Measurements from ENCODE around the gene FADS2. TPM values are rescaled to one million over a fixed set of nuclear protein-coding genes. Genes with fewer than 3 reads are reported as not detected.

Gene FADS2
- total RNA-seq, 4 donors from 2014 or later = 17.6 to 40.0 (median 33.4) TPM

GRCh38 chr11:61897387-61898246, 69.5 kb downstream of the FADS2 start:
- H3K9me3 ChIP-seq = no peaks in the 10 kb centered on the region
- TF ChIP-seq POLR2AphosphoS5 (IDR thresholded peaks at IDR 0.05) = no peak
- TF ChIP-seq CTCF (IDR thresholded peaks at IDR 0.05) = peak in 3 of 4 experiments; percentile 80 to 94 (median 87)
- TF ChIP-seq EP300 (IDR thresholded peaks at IDR 0.05) = no peak
- 54 to 73% methylated on average over 3 to 6 of the region's 17 CpGs for WGBS, 2 donors (ENCODE audit: low coverage in 1 of 2)
- no peak overlapping the region for H3K4me3 ChIP-seq
- H3K27me3 ChIP-seq = no peaks in the 10 kb centered on the region
- peaks cover 0 to 26% (median 15%) of the 10 kb centered on the region in 3 donors for H3K4me1 ChIP-seq
- H3K27ac ChIP-seq = peak overlapping the region in 3 of 4 donors; percentile 50 to 75 (median 54)
- peaks cover 0 to 50% of the 10 kb centered on the region in 2 donors for H3K36me3 ChIP-seq
- peak; percentile 69 for ATAC-seq

GRCh38 chr11:61898247-61898582, 70.1 kb downstream of the FADS2 start:
- TF ChIP-seq EP300 (IDR thresholded peaks at IDR 0.05) (no peak), CTCF (IDR thresholded peaks at IDR 0.05) (no peak), POLR2A (IDR thresholded peaks at IDR 0.05) (no peak), POLR2AphosphoS5 (IDR thresholded peaks at IDR 0.05) (no peak)
- no peak for ATAC-seq
- no CpG with 5 or more reads among the region's 9 CpGs for WGBS, 2 donors (ENCODE audit: low coverage in 1 of 2)
- Histone ChIP-seq H3K27ac (peak overlapping the region in 3 of 4 donors; percentile 50 to 75 (median 54)), H3K4me3 (no peak overlapping the region), H3K9me3 (no peaks in the 10 kb centered on the region), H3K4me1 (peaks cover 0 to 26% (median 15%) of the 10 kb centered on the region in 3 donors), H3K36me3 (peaks cover 0 to 54% of the 10 kb centered on the region in 2 donors), H3K27me3 (no peaks in the 10 kb centered on the region)

DNA sequence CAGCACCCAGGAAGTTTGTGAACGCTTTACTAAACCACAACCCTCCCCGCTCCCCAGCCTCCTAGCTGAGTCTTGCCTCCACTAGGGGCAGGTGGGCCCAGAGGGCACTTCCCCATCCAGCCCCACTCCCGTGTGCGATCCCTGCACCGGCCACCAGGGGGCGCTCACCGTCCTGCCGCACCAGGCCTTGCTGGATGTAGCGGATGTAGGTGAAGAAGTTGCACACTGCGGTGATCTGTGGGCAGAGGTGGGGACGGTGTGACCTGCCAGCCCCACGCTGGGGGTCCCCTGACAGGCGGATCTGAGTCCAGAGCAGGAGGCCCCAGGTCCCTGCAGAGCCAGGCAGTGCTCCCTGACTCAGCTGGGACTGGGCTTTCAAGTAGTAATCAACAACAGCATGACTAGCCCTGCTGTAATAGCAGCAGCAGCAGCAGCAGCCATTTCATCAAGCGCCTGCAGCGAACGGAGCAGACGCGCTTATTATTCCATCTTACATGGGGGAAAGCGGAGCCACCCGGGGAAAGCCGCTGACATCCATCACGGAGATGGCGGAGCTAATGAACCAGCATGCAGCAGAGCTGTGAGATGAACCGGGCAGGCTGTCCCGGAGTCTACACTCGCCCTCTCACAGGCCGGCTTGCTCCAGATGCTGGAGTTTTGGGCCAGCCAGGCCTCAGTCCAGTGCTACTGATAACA, 71.2 kb downstream of the FADS2 start:
- Histone ChIP-seq H3K27ac (peak overlapping the region in 3 of 4 donors; percentile 50 to 75 (median 54)), H3K36me3 (peaks cover 0 to 65% of the 10 kb centered on the region in 2 donors), H3K4me3 (no peak overlapping the region), H3K9me3 (no peaks in the 10 kb centered on the region), H3K4me1 (peaks cover 0 to 26% (median 15%) of the 10 kb centered on the region in 3 donors), H3K27me3 (no peaks in the 10 kb centered on the region)
- TF ChIP-seq CTCF (IDR thresholded peaks at IDR 0.05) = peak in 3 of 4 experiments; percentile 100
- TF ChIP-seq POLR2AphosphoS5 (IDR thresholded peaks at IDR 0.05) = peak; percentile 18
- no peak for TF ChIP-seq EP300 (IDR thresholded peaks at IDR 0.05)
- TF ChIP-seq POLR2A (IDR thresholded peaks at IDR 0.05) = no peak
- WGBS, 2 donors (ENCODE audit: low coverage in 1 of 2) = 0 to 20% methylated on average over 1 to 8 of the region's 27 CpGs
- peak; percentile 80 for ATAC-seq

DNA sequence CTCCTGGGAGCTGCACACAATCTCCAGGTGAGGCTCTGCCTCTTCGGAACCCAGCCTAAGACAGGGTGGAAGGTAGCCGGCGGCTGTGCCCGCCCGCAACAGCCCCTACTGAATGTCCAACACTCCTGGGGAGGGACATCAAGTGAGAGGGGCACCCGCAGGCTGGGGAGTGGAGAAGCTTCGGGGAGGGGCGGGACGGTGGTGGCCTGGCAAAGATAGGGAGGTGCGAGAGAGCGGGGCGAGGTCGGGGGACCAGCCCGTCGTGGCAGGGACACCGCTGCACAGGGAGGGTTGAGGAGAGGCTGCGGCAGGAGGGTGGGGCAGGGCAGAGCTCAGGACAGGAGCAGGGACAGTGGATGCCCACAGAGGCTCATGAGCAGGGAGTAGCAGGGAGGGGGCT, 72.2 kb downstream of the FADS2 start:
- H3K36me3 ChIP-seq = peaks cover 0 to 74% of the 10 kb centered on the region in 2 donors
- H3K27me3 ChIP-seq = no peaks in the 10 kb centered on the region
- 91 to 95% methylated on average over 4 to 7 of the region's 17 CpGs for WGBS, 2 donors (ENCODE audit: low coverage in 1 of 2)
- H3K9me3 ChIP-seq = no peaks in the 10 kb centered on the region
- peaks cover 0 to 26% (median 15%) of the 10 kb centered on the region in 3 donors for H3K4me1 ChIP-seq
- no peak for ATAC-seq
- no peak for TF ChIP-seq POLR2A (IDR thresholded peaks at IDR 0.05)
- no peak for TF ChIP-seq EP300 (IDR thresholded peaks at IDR 0.05)
- H3K4me3 ChIP-seq = no peak overlapping the region
- H3K27ac ChIP-seq = peak overlapping the region in 2 of 4 donors; percentile 14 to 75

DNA sequence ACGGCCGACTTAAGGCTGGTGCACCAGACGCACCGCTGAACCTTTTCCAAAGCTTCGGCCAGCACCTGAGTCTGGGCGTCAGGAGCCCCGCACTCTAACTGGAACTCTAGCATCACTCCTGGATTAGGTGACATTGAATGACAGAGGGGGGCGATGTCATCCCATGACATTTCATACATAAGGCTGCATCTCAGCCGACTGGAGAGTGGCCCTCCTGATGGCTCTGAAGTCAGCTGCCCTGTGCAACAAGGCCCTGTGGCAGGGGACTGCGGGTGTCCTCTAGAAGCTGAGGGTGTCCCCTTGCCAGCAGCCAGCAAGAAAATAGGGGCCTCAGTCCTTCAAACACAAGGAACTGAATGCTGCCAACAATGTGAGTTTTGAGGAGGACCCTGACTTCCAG, 73.3 kb downstream of the FADS2 start:
- Histone ChIP-seq H3K9me3 (no peaks in the 10 kb centered on the region), H3K4me3 (no peak overlapping the region), H3K27ac (no peak overlapping the region), H3K36me3 (peaks cover 0 to 86% of the 10 kb centered on the region in 2 donors), H3K4me1 (peaks cover 0 to 26% (median 15%) of the 10 kb centered on the region in 3 donors), H3K27me3 (no peaks in the 10 kb centered on the region)
- WGBS, 2 donors (ENCODE audit: low coverage in 1 of 2) = 100% methylated on average over 2 of the region's 10 CpGs; no CpG with 5 or more reads in 1 of the 2 donors
- TF ChIP-seq CTCF (IDR thresholded peaks at IDR 0.05) (no peak), POLR2AphosphoS5 (IDR thresholded peaks at IDR 0.05) (no peak), EP300 (IDR thresholded peaks at IDR 0.05) (no peak), POLR2A (IDR thresholded peaks at IDR 0.05) (no peak)
- no peak for ATAC-seq
